HL-60/S4 treated with phorbol 12-myristate 13-acetate at 8.2 ng/mL for 4 days and 3 days (cell line): ENCODE data around the gene NUPR1.
"Not testable (repeated sequence)": the region's sequence is repeated elsewhere in the genome, so short reads cannot be mapped to it uniquely, and the experiment has no call there.

Experiments used
- in situ Hi-C: fragments of 300-500 bp; cut with MboI; formaldehyde crosslinking; loops from 2 replicates; pipeline ENCODE4 v1.15.0; 2022; ENCODE audit warnings: low sequenced_read_pairs

Gene NUPR1, protein sequence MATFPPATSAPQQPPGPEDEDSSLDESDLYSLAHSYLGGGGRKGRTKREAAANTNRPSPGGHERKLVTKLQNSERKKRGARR

DNA sequence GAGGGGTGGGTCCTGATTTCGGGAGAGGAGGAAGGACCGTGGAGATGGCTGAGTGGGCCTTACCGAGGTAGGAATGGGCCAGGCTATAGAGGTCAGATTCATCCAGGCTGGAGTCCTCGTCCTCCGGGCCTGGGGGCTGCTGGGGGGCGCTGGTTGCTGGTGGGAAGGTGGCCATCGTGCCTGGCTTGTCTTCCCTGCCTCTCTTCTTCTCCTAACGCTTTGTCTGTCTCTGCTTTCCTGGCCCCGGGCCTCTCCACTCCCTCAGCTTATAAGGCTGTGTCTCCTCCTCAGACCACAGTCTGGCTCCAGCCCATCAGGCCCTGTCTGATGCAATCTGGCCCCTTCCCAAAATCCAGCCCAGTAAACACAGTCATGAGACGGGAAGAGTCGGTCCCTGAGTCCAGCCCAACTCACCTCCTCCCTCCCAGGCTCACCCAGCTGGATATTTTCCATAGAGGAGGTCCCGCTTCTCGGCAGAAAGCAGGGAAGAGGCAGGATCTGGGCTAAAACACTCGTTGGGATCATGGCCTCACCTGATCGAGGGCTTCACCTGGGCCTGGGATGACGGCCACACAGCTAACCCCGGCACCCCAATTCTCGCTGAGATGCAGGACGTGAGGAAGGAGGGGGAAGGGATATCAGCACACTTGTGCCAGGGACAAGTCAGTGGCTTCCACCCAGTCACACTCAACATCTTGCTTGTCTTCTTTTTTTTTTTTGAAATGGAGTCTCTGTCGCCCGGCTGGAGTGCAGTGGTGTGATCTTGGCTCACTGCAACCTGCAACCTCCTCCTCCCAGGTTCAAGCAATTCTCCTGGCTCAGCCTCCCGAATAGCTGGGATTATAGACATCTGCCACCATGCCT, at the start of gene NUPR1:
TSS of gene NUPR1 (minus strand) at position 242 of the 864 bp plus-strand sequence. CDS start at position 175, 67 bp downstream.
- in situ Hi-C loops, result no loop called here

DNA sequence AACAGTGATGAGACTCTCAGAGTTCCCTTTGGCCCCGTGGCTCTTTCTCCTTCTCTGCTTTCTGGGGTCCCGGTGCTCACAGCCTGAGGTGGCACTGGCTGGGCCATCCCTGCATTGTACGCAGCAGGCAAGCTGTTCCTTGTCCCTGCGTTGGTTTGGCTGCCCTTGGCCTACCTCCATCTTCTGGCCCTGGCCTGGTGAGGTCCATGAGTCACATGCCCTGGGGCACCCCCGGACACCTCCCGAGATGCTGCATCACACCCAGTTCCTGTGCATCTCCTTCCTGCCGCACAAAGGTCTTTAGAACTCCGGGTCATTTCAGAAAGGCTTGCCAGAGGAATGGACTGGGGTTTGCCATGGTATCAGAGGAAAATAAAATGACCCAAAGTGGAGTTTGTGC, 48.6 kb upstream of the NUPR1 start:
- in situ Hi-C loops, result loop anchor here (25.0 kb wide), 1 partner anchor 300 kb away; the partner anchor contains the start of gene SBK1

DNA sequence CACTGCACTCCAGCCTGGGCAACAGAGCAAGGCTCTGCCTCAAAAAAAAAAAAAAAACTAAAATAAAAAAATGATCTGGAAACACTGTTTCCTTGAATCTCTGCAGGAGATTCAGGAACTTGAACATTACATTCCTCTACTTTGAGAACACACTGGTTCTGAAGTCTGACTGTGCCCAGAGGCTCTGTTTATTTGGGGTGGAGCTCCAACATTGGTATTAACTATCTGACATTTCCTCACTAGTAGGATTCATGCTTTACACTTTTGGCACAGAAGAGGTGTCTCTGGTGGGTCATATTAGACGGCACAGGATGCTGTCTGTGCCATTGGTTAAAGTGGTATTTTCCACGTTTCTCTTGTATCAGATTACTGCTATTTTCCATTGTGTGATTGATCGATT, 47.7 kb upstream of the NUPR1 start:
- in situ Hi-C loops, result loop anchor here (25.0 kb wide), 1 partner anchor 299 kb away; the partner anchor contains the start of gene SBK1

DNA sequence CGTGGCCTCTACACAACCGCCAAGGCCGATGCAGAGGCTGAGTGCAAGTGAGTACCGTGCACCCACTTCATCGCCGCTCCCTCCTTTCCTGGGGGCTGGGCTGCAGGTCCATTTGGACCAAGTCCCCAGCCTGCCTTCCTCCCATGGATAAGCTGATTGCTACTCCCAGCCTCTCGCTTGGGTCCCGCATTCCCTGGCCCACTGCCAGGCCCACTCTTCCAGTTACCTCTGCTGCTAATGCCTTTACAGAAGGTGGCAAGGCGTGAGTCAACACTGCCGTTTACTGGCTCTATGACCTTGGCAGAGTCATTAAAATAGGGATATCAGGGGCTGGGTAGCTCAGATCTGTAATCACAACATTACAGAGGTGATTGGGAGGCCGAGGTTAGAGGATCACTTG, 46.9 kb upstream of the NUPR1 start:
- in situ Hi-C loops, result loop anchor here (25.0 kb wide), 1 partner anchor 298 kb away; the partner anchor contains the start of gene SBK1

DNA sequence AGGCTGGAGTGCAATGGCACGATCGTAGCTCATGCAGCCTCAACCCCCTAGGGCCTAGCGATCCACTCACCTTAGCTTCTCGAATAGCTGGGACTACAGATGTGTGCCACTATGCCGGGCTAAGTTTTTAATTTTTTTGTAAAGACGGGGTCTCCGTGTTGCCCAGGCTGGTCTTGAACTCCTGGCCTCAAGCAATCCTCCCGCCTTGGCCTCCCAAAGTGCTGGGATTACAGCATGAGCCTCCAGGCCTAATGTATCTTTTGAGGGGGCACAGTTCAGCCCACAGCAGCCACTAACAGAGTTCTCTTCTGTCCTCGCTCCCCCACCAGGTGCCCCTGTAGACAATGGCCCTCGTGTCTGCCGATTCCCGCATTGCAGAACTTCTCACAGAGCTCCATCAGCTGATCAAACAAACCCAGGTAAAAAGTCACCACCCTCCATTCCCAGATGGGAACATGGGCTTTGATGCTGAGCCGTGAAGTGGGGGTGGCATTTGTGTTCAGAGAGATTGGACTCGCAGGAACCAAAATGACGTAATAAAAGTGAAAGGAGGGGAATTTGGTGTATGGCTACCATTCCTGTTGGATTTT, 42.0 kb upstream of the NUPR1 start:
- in situ Hi-C loops, result loop anchor here (25.0 kb wide), 1 partner anchor 294 kb away; the partner anchor contains the start of gene SBK1

DNA sequence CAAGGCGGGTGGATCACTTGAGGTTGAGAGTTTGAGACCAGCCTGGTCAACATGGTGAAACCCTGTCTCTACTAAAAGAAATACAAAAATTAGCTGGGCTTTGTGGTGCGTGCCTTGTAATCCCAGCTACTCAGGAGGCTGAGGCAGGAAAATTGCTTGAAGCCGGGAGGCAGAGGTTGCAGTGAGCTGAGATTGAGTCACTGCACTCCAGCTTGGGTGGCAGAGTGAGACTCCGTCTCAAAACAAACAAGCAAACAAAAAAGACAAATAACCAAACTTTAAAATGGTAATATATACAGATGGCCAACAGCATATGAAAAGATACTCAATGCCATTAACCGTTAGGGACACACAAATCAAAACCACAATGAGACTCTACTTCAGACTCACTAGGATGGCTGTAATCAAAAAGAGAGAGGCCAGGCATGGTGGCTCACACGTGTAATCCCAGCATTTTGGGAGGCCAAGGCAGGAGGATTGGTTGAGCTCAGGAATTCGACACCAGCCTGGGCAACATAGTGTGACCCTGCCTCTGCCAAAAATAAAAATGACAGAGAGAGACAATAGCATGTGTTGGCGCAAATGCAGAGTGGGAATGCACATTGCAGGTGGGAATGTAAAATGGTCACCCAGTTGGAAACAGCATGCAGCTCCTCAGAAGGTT, 36.8 kb upstream of the NUPR1 start:
- in situ Hi-C loops, result loop anchor here (25.0 kb wide), 1 partner anchor 288 kb away; the partner anchor contains the start of gene SBK1

DNA sequence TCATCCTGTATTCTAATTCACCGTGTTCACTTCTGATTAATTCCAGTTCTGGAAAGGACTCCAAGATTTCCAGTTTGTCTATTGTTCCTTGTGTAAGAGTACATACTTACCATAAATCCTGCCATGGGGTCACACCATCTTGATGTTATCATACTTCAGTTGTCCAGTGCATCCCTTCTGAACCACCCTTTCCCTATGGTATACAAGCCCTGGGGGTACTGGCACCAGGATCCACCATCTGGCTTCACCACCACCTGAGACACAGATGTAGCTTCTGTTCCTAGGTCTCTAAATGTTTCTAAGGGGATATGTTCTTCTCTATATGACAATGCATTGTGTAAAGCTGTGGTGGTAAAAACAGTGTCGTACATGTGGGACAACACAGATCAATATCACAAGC, 36.2 kb upstream of the NUPR1 start:
- in situ Hi-C loops, result loop anchor here (25.0 kb wide), 1 partner anchor 288 kb away; the partner anchor contains the start of gene SBK1

DNA sequence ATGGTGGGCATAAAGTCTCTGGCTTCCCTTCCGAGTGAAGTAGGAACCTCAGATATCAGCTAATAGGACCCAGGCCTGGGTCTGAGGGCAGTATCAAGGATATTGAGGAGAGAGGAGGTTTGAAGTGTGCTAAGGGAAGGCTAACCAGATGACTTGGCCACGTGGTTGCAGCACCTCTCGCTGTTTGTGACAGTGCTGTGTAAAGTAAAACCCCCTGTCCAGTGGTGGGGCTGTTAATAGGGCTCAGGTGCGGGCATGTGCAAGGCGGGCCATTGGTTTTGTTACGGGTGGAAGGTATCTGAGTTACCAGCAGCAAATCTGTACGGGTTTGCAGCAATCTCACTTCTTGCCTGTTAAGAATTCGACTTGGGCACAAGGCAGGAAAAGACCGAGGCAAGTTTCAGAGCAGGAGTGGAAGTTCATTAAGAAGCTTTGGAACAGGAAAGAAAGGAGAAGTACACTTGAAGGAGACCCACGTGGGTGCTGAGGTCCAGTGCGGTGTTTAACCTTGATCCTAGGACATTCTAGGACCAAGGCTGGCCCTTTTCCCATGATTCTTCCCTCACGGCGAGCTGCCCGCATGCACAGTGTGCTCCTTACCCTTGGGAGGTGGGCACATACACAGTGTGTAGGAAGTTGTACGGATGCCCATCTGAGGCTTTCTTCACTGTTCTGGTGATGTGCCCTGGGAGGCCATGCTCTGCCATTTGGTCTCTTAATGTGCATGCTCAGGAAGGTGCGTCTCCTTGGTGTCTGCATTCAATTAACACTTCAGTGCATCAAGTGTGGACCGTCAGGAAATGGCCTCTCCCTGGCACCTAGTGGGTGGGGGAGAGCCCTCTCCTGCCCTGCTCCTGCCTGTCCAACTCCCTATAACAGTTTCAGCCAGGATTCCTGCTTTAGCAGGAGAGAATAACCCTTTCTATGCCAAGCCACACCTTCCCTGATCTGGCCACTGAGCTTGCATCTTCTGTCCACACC, 35.3 kb upstream of the NUPR1 start:
- in situ Hi-C loops, result no loop called here

DNA sequence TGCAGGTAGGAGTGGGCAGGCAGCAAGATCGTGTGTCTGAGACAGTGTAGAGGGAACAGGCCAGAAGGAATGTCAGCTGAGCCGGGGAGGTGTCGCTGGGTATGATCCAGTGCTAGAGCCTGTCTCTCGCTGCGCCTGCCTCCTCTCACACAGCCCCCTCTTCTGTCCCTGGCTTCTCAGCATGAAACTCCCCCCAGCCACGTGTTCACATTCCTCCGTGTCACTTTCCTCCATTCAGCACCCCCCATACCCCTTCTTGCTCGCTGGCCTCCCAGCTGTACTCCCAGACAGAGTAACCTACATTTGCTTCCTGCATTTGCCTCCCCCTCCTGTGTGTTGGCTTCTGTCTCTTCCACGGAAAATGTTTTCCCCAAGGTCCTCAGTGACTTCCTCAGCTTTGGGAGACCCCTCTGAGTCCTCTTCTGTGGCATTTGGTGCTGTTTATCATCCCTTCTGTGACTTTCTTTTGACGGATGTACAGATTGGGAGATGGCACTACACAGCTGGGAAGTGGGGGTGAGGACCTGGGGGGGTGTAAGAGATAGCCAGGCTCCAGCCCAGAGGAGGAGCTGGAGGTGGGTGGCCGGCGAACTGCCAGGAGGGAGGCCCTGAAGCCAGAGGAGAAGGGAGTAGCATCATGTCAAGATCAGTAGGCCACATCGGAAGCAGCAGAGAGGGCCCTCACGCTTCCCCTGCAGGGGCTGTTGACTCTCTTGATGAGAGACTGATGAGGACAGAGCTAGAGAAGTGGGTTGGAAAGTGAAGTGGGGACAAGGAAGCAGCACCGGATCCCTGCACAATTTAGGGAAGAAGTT, 34.1 kb upstream of the NUPR1 start:
- in situ Hi-C loops, result no loop called here

DNA sequence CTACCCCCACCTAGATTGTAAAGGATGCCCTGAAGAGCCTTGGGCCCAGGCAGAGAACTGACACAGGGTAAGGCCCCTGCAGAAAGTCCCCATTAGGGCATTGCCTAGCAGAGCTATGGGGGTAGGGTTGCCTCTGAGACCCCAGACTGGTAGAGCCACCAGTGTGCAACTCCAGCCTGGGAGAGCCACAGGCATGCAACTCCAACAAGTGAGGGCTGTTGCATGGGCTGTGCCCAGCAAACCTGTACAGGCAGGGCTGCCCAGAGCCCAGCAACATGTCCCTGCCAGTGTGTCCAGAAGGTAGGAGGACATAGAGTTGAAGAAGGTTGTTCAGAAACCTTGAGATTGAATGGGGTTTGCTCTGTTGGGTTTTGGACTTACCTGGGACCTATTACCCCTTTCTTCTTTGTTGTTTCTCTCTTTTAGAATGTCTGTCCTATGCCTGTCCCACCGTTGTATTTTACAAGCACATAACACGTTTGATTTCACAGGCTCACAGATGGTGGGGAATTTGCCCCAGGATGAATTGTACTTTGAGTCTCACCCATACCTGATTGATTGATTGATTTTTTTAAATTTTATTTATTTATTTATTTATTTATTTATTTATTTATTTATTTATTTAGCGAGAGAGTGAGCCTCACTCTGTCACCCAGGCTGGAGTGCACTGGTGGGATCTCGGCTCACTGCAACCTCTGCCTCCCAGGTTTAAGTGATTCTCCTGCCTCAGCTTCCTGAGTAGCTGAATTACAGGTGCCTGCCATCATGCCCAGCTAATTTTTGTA, 31.4 kb upstream of the NUPR1 start:
- in situ Hi-C loops, result no loop called here

DNA sequence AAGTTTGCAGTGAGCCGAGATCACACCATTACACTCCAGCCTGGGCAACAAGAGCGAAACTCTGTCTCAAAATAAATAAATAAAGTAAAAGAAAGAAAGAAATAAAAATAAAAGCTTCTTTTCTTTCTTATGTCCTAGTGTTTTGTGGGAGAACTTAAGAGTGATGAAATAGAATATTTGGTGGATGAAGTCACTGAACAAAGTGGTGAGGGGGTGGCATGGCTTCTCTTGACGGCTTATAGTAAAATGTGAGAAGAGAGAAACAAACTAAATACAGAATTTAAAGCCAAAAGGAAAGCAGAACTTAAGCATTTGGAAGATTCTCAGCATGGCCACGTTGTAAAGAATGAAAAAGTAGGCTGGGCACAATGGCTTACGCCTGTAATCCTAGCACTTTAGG, 30.2 kb upstream of the NUPR1 start:
- in situ Hi-C loops, result no loop called here

DNA sequence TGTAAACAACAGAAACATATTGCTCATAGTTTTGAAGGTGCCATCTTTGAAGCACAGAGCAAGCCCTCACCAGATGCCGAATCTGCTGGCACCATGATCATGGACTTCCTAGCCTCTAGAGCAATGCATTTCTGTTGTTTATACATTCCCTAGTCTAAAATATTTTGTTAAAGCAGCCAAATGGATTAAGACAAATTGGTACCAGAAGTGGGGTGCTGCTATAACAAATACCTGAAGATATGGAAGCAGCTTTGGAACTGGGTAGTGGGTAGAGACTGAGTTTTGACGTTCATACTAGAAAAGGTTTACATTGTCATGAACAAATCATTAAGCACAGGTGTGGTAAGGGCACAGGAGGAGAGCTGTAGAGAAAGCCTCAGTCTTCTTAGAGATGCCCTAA, 28.5 kb upstream of the NUPR1 start:
- in situ Hi-C loops, result no loop called here

DNA sequence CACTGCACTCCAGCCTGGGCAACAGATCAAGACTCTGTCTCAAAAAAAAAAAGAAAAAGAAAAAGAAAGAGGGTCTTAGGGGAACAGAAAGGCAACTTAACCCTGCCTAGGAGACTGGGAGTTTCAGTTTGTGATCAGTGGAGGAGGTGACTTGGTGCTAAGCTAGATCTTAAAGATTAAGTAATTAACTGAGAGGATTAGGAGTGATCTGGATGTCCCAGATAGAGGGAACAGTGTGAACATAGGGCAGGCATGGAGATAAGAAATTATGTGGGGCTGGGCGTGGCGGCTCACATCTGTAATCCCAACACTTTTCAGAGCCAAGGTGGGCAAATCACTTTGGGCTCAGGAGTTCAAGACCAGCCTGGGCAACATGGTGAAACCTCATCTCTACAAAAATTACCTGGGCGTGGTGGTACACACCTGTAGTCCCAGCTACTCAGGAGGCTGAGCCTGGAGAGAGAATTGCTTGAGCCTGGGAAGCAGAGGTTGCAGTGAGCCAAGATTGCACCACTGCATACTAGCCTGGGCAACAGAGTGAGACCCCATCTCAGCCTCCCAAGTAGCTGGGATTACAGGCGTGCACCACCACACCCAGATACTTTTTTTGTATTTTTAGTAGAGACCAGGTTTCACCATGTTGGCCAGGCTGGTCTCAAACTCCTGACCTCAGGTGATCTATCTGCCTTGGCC, 27.6 kb upstream of the NUPR1 start:
- in situ Hi-C loops, result not testable (repeated sequence)

DNA sequence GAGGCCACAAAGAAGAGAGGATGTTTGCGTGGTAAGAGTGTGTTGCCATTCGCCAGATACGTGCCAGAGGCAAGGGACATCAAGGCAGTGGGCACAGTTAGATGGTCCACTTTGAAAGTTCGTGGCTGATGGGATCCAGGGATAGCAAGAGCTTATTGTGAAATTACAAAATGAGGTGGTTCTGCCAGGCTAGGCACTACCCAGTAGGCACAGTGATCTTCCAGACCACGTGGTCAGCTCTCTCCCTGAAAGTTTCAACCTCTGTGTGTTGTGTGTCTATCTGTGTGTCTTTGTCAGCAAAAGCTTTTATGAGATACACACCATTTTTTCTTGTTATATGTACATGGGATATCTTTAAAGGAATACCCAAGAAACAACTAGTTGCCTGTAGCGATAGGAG, 24.4 kb upstream of the NUPR1 start:
- in situ Hi-C loops, result no loop called here

DNA sequence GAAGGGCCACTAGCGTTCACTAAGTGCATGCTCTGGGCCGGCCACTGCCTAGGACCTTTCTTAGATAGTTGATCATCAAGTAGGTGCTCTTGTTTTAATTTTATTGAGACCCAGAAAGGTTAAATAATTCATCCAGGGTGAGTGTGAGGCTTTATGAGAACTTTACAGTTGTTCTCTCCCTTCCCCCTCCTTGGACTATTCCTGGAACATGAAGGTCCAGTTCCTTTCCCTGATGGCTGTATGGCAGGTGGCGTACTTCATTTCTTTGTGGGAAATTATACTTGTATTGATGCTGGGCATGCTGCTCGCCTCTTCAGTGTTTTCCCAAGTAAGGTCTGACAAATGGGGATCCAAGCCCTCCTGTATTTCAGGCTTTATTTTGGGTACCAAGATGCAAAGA, 23.4 kb upstream of the NUPR1 start:
- in situ Hi-C loops, result no loop called here

DNA sequence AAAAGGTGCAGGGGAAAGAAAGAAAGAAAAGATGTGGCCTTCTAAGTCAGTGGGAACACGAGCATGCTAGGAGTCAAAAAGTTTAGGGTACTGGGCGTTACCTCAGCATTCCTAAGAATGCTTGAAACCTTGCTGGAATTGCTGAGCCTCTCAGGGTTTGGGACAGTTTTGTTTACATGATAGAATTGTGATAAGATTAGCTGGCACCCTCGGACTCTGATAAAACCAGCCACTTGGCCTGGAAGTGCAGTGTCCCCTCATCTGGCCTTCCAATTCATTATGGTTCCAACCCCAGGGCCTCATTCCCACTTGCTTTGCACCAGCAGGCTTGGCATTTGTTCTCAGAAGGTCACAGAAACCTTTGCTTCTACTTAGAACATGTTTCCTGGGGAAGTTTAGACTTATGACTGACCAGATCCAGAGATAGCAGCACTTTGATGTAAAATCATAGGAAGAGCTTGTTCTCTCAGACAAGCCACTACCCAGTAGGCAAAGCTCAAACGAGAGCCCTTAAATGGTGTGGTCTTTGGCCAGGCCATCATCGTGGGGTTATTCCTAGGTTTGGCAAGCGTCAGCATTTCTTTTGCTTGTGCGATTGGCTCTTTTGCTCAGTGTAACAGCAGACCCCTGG, 22.9 kb upstream of the NUPR1 start:
- in situ Hi-C loops, result no loop called here

DNA sequence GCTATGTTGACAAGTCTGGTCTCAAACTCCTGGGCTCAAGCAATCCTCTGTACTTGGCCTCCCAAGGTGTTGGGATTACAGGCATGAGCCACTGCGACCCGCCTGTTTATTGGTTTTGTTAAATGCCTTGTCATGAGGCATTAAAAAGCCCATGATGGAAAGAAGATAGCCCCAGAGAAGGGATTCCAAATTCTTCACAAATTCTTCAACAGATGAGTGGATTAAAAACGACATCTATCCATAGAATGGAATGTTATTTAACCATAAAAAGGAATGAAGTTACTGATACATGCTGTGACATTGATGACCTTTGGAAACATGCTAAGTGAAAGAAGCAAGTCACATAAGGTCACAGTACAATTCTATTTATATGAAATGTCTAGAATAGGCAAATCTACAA, 19.7 kb upstream of the NUPR1 start:
- in situ Hi-C loops, result no loop called here
